Measurements from ENCODE around the gene GDPD5.

GDPD5 gene

DNA sequence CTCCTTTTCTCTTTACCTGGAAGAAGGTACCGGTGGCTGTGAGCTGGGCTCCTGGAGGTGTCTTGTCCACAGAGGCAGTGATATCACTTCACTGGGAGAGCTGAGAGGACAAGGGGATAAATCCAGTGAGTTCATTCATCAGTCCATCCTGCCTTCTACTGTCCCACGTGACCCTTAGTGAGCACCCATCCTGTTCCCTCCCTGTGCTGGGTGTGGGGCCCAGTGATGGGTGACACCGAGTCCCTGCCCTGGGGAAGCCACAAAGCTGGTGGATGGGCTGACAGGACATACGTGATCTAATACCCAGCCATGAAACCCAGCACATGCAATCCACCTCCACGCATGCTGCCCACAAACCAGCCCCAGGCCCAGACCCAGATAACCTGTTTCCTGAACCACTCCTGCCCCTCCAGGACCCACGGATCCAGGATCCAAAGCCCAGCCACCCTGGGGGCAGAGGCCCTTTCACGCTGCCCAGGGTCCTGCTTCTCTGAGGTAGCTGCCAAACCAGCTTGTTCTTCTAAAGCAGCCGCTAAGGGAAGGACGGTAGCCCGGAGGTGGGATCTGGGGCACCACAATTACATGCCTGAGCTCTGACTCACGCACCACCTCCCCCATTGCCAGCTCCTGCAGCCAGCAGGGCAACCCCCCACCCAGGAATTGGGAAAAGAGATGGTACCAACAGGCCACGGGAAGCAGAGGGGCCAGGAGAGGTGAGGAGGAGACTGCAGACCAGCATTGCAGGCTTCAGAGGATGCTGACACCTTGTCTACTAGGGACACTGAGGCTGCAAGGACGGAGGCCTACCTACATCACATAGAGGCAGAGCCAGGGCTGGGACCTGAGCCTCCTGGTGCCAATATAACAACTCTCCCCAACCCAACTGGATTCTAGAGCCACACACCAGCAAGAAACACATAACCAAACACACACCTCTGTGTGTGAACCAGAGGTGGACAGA is 35.2 kb downstream of the GDPD5 start:
- DNase-seq (ENCODE audit: low read depth in 2 of 2) = no peak

DNA sequence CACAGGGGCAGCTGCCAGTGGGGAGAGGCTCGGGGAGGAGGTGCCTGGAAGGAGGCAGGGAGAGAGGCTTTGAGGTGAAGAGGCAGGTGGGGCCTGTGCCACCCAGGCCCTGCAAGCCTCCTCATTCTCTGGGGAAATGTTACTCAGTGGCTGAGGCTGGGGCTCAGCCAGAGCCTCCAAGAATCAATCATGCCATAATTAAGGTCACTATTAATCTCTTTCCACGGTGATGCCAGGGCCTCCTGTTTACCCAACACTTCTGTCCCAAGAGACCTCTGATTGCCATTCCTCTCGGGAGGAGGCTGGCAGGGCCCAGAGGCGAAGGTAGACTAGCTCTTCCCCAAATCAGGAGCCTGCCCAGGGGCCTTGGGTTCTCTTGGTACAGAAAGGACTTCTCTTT is 38.4 kb downstream of the GDPD5 start:
- no peak for DNase-seq (ENCODE audit: low read depth in 2 of 2)

DNA sequence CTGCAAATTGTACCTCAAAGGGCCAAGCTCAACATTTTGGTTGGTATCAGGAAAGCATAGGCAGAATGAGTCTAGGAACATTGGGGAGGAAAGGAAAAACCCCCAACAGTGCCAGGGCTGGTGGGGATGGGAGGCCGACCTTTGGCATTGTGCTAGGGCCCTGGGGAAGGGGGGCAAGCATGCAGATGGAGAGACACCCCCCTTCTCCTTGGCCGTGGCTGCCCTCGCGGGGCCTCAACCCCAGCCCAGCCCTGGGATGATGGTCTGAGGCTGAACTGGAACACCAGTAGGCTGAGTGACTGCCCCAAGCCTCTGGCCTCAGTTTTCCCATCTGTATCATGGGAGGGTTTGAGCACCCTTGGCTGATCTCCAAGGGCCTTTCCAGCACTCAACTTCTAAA is 40.0 kb downstream of the GDPD5 start:
- no peak for DNase-seq (ENCODE audit: low read depth in 2 of 2)

DNA sequence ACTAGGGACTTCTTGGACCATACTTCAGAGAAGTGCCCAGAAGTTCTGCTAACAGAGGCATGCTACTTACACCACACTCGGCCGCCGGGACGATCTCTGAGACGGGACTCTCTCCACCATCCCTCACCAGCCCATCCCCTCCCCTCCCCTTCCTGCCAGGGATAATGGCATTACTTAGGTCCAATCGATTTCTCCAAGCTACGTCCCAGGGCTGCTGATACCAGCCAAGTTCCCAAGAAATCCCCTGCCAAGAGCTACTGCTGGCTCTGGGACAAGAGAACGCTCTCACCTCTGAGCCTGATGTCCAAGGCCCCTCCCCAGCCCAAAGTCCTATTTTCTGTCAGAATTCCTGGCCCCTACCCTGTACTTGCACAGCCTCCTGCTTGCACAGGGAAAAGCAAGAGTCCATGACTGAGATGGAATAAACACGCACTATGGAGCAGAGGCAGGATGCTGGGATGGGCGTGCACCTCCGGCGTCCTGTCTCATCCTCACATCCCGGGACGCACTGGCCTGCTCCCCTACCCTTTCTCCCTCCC is 42.7 kb downstream of the GDPD5 start:
- DNase-seq (ENCODE audit: low read depth in 2 of 2) = no peak

DNA sequence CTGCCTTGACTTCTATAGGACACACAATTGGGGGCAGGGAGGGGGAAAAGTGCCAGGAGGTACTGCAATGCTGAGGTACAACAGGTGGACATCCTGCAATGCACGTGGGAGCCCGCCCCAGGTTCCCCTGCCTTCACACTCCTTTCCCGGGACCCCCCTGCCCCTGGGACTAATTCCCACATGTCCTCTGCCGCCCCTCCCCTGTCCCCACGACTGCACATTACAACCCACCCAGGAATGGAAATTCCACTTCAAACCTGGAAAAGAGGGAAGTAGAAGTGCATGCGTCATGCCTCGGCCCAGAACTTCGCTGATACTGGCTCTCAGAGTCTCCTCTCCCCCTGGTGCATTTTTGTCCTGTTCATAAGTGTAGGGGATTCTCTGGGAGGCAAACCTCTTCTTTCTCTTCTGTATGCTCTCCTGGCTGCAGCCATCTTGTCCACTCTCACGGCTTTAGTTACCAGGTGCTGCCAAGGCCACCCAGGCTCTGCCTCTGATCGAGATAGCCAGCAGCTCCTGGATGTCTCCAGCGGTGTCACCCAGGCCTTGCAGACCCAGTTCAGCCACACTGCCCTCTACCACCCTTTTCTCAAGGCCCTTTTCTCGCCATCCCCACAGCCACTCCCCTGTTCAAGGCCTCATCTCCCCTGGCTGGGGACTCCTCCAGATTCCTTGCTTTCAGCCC is 43.7 kb downstream of the GDPD5 start:
- no peak for DNase-seq (ENCODE audit: low read depth in 2 of 2)

DNA sequence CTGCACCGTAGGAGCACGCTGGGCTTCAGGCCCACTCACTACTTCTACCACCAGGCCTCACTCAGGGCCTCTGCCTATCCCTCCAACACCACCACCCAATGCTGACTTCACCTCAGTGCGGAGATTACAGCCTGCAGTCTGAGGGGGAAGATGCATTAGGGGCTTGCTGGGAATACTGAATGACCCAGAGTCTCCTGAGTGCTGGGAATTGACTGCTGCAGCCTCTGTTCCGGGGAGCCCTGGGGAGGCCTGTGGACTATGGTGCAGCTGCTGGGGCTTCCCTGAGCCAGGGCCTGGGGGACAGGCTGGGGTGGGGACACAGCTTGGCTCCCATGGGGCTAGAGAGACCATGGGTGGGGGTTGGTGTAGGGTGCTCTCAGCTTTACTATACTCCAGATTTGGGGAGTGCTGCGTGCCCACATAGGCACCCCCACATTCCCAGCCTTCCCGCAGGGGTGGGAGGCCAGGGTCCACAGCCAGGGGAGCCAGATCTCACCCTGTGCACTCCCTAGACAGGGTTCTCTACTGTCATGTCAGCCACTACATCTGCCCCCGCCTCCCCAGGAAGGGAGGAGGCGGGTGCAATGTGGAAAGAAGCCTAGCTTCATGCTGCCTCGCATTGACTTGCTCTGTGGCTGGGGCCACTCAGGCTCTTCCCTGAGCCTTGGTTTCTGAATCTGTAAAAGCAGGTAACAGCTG is 44.4 kb downstream of the GDPD5 start:
- no peak for DNase-seq (ENCODE audit: low read depth in 2 of 2)

DNA sequence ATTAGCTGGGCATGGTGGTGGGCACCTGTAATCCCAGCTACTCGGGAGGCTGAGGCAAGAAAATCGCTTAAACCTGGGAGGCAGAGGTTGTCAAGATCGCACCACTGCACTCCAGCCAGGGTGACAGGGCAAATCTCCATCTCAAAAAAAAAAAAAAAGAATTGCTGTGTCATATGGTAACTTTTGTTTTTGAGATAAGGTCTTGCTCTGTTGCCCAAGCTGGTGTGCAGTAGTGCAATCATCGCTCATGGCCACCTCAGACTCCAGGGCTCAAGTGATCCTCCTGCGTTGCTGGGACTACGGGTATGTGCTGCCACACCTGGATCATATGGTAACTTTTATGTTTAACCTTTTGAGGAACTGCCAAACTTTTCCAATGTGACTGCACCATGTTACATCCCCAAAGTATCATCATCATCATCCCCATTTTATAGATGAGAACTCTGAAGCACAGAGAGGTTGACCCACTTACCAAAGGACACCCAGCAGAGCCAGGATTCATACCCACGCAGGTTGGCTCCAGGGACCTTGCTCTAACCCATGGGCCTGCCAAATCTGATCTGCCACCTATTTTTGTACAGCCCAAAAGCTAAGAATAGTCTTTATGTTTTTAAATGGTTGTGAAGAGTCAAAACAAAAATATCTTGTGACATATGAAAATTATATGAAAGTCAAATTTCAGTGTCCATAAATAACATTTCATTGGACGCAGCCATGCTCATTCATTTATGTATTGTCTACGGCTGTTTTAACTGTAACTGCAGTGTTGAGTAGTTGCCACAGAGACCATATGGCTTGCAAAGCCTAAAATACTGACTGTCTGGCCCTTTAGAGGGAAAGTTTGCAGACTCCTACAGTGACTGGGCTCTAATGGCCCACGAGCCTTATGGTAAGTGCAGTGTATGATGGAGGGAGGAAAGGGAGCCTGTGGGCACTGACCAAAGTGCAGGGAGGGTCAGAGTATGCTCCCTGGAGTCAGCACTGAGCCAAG is 45.3 kb downstream of the GDPD5 start:
- DNase-seq (ENCODE audit: low read depth in 2 of 2) = no peak

DNA sequence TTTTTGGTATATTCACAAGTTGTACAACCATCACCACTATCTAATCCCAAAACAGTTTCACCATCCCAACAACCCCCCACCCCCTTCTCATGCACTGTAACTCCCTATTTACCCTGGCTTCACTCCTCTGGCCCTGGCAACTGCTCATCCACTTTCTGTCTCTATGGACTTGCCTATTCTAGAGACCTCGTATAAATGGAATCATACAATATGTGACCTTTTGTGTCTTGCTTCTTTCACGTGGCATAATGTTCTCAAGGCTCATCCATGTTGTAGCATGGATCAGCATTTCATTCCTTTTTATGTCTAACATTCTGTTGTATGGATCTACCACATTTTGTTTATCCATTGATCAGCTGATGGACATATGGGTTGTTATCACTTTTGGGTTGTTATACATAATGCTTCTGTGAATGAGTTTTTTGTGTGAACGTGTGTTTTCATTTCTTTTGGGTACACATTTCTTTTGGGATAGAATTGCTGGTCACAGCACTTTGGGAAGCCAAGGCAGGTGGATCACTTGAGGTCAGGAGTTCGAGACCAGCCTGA is 46.1 kb downstream of the GDPD5 start:
- no peak for DNase-seq (ENCODE audit: low read depth in 2 of 2)

DNA sequence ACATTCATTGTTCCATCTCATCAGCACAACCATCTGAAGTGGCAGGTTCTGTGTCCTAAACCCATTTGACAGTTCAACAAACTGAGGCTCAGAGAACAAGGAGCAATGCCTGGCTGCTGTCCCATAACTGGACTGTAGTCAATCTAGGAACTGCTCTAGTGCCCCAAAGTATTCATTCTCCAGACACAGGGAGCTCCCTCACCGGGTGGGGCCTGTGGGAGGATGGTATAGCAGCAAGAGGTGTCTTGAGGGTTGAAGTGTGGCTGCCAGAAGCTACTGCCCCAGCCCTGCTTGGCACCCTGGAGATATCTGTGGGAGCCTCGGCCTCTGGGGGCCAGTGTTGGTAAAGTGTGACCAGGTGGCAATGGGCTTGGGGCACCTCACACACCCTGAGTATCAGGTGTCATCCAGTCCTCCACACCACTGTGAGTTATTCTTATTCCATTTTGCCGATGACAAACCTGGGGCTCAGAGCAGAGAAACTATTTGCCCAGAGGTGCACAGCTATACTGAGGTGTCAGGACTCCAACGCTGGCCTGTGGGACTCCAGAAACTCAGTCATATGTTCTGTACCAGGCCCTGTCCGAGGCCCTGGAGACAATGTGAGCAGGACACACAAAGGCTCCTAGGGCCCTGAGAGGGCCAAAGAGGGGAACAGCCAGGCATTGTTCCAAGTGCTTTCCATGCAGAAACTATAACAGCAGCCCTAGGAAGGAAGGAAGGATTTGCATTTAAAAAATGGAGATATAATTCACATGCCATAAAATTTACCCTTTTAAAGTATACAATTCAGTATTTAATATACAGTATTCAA is 46.8 kb downstream of the GDPD5 start:
- no peak for DNase-seq (ENCODE audit: low read depth in 2 of 2)

DNA sequence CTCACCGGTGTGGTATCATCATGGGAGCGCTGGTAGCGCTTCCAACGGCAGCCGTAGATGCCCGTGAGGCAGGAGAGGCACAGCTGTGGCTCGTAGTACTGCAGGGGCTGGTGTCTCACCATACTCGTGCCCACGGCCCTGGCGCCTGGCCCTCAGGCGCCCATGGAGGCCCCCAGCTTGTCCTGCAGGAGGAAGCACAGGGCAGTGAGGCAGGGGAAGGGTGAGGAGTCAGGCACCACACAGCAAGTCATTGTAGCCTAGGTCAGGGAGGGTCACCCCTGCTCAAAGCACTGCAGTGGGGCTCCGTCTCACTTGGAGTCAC is 48.2 kb downstream of the GDPD5 start:
- no peak for DNase-seq (ENCODE audit: low read depth in 2 of 2)

DNA sequence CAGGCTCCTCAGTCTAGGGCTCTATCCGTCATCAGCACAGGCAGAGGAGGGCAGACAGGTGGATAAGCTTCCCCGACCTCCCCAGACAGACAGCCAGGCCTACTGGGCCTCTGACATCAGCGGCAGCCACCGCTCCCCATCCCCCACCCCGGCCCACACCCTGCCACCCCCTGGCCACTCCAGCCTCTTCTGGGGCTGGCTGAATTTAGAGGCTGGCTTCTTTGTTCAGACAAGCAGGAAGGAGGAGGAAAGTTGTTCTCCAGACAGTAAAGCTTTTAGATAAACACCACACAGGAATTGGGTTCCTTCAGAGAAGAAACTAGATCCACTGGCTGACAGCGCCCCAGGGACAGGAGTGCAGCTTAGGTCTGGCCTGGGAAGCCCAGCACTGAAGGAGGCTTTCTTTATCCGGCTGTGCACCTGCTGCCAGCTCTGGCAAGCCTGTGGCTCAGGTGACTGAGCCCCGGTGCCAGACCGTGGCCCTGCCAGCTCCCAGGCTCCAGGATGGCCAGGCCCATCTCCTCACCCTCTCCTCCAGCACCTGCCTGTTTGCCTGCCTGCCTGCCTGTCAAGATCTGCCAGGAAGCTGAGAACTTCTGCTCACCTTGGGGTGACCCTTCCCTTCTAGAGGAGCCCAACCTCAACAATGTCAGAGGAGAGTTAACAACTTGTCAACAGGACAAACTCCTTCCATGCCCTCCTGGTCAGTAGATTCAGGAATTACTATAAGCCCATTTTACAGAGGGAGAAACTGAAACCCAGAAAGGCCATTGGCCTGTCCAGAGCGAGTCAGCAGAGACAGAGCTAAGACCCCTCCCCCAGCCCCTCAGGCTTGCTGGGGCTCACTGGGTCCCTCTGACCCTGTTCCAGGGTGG is 48.8 kb downstream of the GDPD5 start:
- no peak for DNase-seq (ENCODE audit: low read depth in 2 of 2)

DNA sequence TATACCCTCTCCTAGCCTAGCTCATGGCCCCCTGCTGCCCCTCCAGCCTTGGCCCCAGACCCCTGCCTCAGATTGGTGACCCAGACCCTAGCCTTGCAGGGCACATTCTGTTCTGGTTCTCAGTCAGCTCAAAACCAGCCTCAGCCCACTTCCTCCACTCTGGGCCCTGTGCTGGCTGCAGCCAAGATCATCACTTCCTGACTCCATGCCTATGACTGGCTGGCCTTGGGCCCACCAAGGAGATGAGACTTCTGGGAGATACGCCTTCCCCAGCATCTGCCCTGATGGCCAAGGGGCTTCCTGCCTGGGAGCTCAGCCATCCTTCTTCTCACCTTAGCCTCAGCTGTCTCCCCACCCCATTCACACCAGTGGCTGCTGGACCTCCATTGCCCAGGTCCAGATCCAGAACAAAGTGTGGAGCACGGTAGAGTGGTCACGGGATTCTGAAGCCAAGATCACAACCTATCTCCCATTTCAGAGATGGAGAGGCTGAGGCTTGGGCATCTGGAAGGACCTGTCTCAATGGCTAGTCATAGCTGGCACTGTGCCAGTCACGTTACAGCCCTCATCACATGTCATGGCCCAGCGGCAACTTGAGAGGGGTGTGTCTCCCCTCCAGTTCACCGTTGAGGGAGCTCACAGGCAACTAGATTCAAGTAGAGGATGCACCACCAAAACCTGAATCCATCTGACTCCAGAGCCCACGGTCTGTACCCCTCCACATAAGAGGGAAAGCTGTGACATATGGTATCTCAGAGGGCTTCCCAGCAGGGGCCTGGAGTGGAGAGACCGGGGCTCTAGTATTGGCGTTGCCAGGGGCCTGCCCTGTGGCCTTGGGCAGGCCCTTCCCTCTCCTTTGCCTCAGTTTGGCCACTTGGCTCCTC is 49.7 kb downstream of the GDPD5 start:
- no peak for DNase-seq (ENCODE audit: low read depth in 2 of 2)

DNA sequence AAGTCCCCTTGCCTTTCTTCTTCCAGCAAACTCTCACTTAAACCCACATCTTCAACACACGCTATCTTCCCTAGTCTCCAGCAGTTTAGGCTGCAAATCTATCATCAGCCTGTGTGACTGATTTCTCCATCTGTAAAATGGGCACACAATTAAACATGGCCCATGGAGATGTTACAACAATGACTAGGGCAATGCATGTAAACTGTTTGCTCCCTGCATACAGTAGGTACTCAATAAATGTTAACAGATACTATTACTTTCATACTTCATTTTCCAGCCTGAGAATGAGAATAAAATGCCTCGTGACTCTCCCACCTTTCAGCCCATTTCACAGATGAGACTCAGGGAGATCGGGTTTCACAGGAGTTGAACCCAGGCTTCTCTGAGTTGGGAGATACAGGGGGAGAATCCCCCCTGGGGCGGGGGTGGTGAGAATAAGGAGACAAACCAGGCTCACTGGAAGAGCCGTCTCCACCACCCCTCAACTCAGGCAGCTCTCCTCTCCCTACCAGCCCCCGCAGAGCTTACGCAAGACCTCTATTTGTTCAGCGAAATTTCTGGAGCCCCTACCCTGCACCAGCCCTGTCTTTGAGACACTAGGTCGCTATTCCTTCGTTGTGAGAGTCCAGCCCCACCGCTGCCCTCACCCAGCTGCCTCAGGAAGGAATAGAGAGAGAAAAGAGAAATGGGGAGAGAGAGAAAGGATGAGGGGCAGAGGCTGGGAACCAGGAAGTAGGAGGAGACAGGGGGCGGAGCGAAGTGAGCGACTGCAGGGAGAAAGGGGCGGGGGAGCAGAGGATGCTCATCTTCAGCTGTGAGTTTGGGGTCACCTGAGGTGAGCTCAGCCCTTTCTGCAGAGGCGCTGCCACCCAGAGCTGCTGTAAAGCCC is 50.6 kb downstream of the GDPD5 start:
- DNase-seq (ENCODE audit: low read depth in 2 of 2) = peak; percentile 28 to 40

DNA sequence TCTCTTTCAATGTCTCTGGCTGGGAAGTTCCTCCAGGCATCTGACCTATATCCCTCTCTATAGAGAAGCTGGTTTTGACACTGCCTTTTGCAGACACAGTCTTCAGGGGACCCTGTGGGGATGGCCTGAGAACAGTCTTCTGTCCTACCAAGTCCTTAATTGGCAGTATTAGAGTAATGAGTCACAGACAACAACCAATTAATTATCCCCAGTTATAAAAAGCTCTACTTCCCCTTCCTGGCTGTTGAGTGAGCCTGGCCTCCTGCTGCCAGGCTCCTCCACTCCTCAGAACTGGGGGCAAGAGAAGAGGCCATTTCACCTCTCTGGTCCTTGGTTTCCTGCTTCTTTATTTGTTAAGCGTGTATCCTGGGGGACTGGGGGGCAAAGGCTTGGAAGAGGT is 51.5 kb downstream of the GDPD5 start:
- DNase-seq (ENCODE audit: low read depth in 2 of 2) = no peak

DNA sequence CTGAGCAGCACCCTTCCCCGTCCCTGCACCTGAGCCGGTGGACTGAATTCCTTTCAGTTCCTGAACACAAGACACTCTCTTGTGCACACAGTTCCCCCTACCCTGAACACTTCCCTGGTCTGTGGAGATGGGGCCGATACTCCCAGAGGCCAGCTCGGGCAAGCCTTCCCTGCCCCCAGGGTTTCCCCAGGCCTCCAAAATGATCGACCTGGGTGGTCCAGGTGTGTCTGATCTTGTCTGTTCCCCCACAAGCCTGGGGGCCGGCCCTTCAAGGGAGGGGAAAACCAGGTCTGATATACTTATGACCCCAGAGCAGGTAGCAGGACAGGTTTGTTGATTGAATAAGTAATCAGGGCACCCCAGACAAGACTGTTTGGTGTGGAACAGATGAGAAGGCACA is 52.1 kb downstream of the GDPD5 start:
- no peak for DNase-seq (ENCODE audit: low read depth in 2 of 2)

DNA sequence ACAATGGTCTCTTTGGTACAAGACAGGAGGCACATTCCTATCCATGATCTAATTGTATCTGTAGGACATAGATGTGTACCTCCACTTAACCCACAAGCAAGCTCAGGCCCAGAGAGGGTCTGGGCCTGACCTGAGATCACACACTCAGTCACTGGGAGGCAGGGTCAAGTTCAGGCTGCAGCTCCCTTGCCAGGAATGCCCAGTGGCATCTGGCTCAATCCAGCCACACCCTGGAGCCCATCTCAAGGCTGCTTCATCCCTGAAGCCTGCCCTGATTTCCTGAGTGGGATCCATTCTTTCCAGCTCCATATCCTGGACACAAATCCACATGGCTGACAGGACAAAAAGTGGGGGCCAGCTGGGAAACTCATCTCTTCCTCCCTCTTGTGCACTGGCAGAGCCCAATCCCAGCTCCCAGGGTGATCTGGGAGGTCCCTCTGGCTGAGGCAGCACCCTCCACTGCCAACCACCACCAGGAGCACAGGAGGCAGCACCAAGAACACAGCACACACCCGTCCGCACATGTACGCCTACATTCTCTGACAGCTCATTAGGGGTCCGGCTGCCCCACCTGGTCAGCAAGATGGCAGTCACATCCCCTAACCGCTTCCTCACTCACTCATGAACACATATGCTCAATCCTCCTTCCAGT is 53.5 kb downstream of the GDPD5 start:
- DNase-seq (ENCODE audit: low read depth in 2 of 2) = no peak
